ENCODE measurements around the gene PFDN4. TPM values are rescaled to one million over a fixed set of nuclear protein-coding genes. Genes with fewer than 3 reads are reported as not detected.

The PFDN4 gene
- total RNA-seq, 1 donor from 2014 or later: 15.3 TPM

GRCh38 chr20:54165803-54166202, 42.1 kb upstream of the PFDN4 start:
- Histone ChIP-seq H3K4me1 (no peaks in the 10 kb centered on the region), H3K4me3 (no peak overlapping the region), H3K27me3 (ENCODE audit: low read depth) (peaks cover 42% of the 10 kb centered on the region), H3K27ac (no peak overlapping the region), H3K36me3 (no peaks in the 10 kb centered on the region), H3K9me3 (no peaks in the 10 kb centered on the region)
- no peak for ATAC-seq
- intact Hi-C loops (cut with DNase I): no loop called here
- no peak for DNase-seq
- no peak for TF ChIP-seq CTCF (IDR thresholded peaks at IDR 0.05)

- intact Hi-C loops (cut with DNase I): no loop called here
- no peaks in the 10 kb centered on the region for H3K36me3 ChIP-seq
- DNase-seq: no peak
- peaks cover 55% of the 10 kb centered on the region for H3K27me3 ChIP-seq (ENCODE audit: low read depth)
- no peak for ATAC-seq
- TF ChIP-seq CTCF (IDR thresholded peaks at IDR 0.05): no peak
- H3K27ac ChIP-seq: no peak overlapping the region
- H3K4me1 ChIP-seq: no peaks in the 10 kb centered on the region
- H3K9me3 ChIP-seq: no peaks in the 10 kb centered on the region
- no peak overlapping the region for H3K4me3 ChIP-seq
These were observed 40.8 kb upstream of the PFDN4 start for GRCh38 chr20:54166987-54167662.

- no peak for DNase-seq
- Histone ChIP-seq H3K4me1 (peaks cover 6% of the 10 kb centered on the region), H3K4me3 (no peak overlapping the region), H3K36me3 (no peaks in the 10 kb centered on the region), H3K9me3 (no peaks in the 10 kb centered on the region), H3K27ac (no peak overlapping the region), H3K27me3 (ENCODE audit: low read depth) (peaks cover 66% of the 10 kb centered on the region)
- intact Hi-C loops (cut with DNase I): no loop called here
- no peak for TF ChIP-seq CTCF (IDR thresholded peaks at IDR 0.05)
- ATAC-seq: no peak
These were observed 39.7 kb upstream of the PFDN4 start for GRCh38 chr20:54167909-54168872.

GRCh38 chr20:54168961-54169862, 38.7 kb upstream of the PFDN4 start:
- Histone ChIP-seq H3K4me3 (no peak overlapping the region), H3K9me3 (no peaks in the 10 kb centered on the region), H3K27me3 (ENCODE audit: low read depth) (peaks cover 76% of the 10 kb centered on the region), H3K27ac (no peak overlapping the region), H3K4me1 (peaks cover 16% of the 10 kb centered on the region), H3K36me3 (no peaks in the 10 kb centered on the region)
- DNase-seq (no peak), ATAC-seq (no peak)
- TF ChIP-seq CTCF (IDR thresholded peaks at IDR 0.05): no peak
- intact Hi-C loops (cut with DNase I): no loop called here

GRCh38 chr20:54170026-54170471, 37.8 kb upstream of the PFDN4 start:
- no peak overlapping the region for H3K27ac ChIP-seq
- intact Hi-C loops (cut with DNase I): no loop called here
- H3K36me3 ChIP-seq: no peaks in the 10 kb centered on the region
- H3K4me1 ChIP-seq: peaks cover 24% of the 10 kb centered on the region
- DNase-seq (no peak), ATAC-seq (no peak)
- H3K9me3 ChIP-seq: no peaks in the 10 kb centered on the region
- TF ChIP-seq CTCF (IDR thresholded peaks at IDR 0.05): no peak
- H3K27me3 ChIP-seq (ENCODE audit: low read depth): peaks cover 76% of the 10 kb centered on the region
- H3K4me3 ChIP-seq: no peak overlapping the region

Measured in lower lobe of right lung (tissue), 2 donors.